GM12878 (cell line): ENCODE data around the gene TRAIP. TPM values are rescaled to one million over a fixed set of nuclear protein-coding genes. Genes with fewer than 3 reads are reported as not detected.

Source experiments
- ATAC-seq: fragments of 200-7000 bp; cut with Tn5 transposase; 3 replicates; pipeline ENCODE4 v1.9.1; 2020; ENCODE audit warnings: mild to moderate bottlenecking, moderate library complexity
- BruUV-seq: library from RNA; stranded (reverse); fragments of 400-500 nt; replicated peaks from 2 replicates; lab custom pipeline; 2021; lab: Mats Ljungman, UMichigan
- CTCF ChIA-PET: fragments of 300-600 bp; sonication (Branson Sonifier 250); formaldehyde crosslinking; extraction: SDS; loops from one replicate; lab custom pipeline; 2021; ENCODE audit warnings: inconsistent platforms; lab: Yijun Ruan, JAX
- POLR2A ChIA-PET: fragments of 350-600 bp; formaldehyde crosslinking; extraction: SDS; loops from one replicate; lab custom pipeline; 2021; ENCODE audit warnings: inconsistent platforms; lab: Charles Lee
- RAD21 ChIA-PET: fragments of 300-600 bp; sonication (Branson Sonifier 250); formaldehyde crosslinking; loops from one replicate; lab custom pipeline; 2023; ENCODE audit warnings: antibody characterized with exemption; ENCODE audit not compliant: unreplicated experiment; lab: Charles Lee
- SMC1A ChIA-PET: fragments of 300-600 bp; sonication (Branson Sonifier 250); formaldehyde crosslinking; loops from one replicate; lab custom pipeline; 2023; ENCODE audit not compliant: unreplicated experiment, uncharacterized antibody; lab: Charles Lee
- DNase-seq: peaks from one replicate; pipeline ENCODE4 v3.0.0-alpha.2; 2011; ENCODE audit warnings: low read depth, low spot score
- FAIRE-seq: peaks from 3 replicates; lab custom pipeline; 2011; peaks lifted over from hg19 to GRCh38; lab: Jason Lieb, UNC
- H2AFZ ChIP-seq: 2 replicates; pipeline ENCODE4 v1.6.0; 2011; ENCODE audit warnings: low read depth, low read length, control low read depth; ENCODE audit not compliant: control insufficient read depth
- H3K27ac ChIP-seq: 2 replicates; pipeline ENCODE4 v1.5.1; 2011; ENCODE audit warnings: control low read depth; ENCODE audit not compliant: control insufficient read depth, insufficient read depth
- H3K27me3 ChIP-seq, 2 experiments: replicated peaks in 1 of 2; 2 replicates each; pipeline versions ENCODE4 v1.6.0 to v1.6.1; 2011; ENCODE audit warnings: low read length in 1 of 2; ENCODE audit not compliant: control insufficient read depth in 2 of 2, insufficient read depth in 2 of 2
- H3K36me3 ChIP-seq, 2 experiments: 2 replicates each; pipeline ENCODE4 v1.5.1; 2011; ENCODE audit warnings: low read length in 1 of 2; ENCODE audit not compliant: control insufficient read depth in 2 of 2, insufficient read depth in 2 of 2
- H3K4me1 ChIP-seq: 2 replicates; pipeline ENCODE4 v1.6.1; 2011; ENCODE audit warnings: mild to moderate bottlenecking, low read length, moderate library complexity, mixed read lengths; ENCODE audit not compliant: control insufficient read depth, insufficient read depth
- H3K4me2 ChIP-seq: 2 replicates; pipeline ENCODE4 v1.6.0; 2011; ENCODE audit warnings: control low read depth; ENCODE audit not compliant: control insufficient read depth, insufficient read depth
- H3K4me3 ChIP-seq: fragments of 200-600 bp; sonication (generic); 2 replicates; pipeline ENCODE4 v1.5.1; 2016
- H3K79me2 ChIP-seq: 2 replicates; pipeline ENCODE4 v1.6.0; 2011; ENCODE audit warnings: low read length; ENCODE audit not compliant: control insufficient read depth, insufficient read depth
- H3K9ac ChIP-seq: 2 replicates; pipeline ENCODE4 v1.8.0; 2011; ENCODE audit warnings: low read length, control low read depth, mixed read lengths; ENCODE audit not compliant: control insufficient read depth, insufficient read depth
- H3K9me3 ChIP-seq: replicated peaks from 3 replicates; pipeline ENCODE4 v1.5.1; 2011; ENCODE audit warnings: mild to moderate bottlenecking, low read length; ENCODE audit not compliant: control insufficient read depth, insufficient read depth
- H4K20me1 ChIP-seq: 2 replicates; pipeline ENCODE4 v1.6.0; 2011; ENCODE audit not compliant: control insufficient read depth, insufficient read depth
- BCL3 ChIP-seq: IDR thresholded peaks from 2 replicates; pipeline ENCODE4 v1.6.1; 2011; ENCODE audit warnings: borderline replicate concordance, low read depth, mild to moderate bottlenecking, moderate library complexity, low read length; ENCODE audit not compliant: insufficient read depth, poor library complexity, severe bottlenecking
- MTA3 ChIP-seq: IDR thresholded peaks from 2 replicates; pipeline ENCODE4 v1.6.1; 2012; ENCODE audit warnings: low read length, inconsistent platforms, borderline replicate concordance
- NFYA ChIP-seq: IDR thresholded peaks from 2 replicates; pipeline ENCODE4 v1.6.1; 2011; ENCODE audit warnings: low read depth, mild to moderate bottlenecking, low read length, improper control_type of control experiment, borderline replicate concordance
- SMAD1 ChIP-seq: fragments of 450-650 bp; IDR thresholded peaks from 2 replicates; pipeline ENCODE4 v1.6.1; 2018; ENCODE audit warnings: mild to moderate bottlenecking, low read depth; ENCODE audit not compliant: partially characterized antibody
- SRF ChIP-seq, 2 experiments: IDR thresholded peaks; 2 replicates each; pipeline ENCODE4 v1.6.1; 2011; ENCODE audit warnings: low read depth in 2 of 2, low read length in 2 of 2, mild to moderate bottlenecking in 1 of 2, moderate library complexity in 1 of 2
- whole genome bisulfite sequencing: methylation state at CpG from one replicate; pipeline ENCODE4 v1.1.6; 2016; ENCODE audit warnings: low lambda C conversion rate; ENCODE audit not compliant: insufficient replicate concordance, insufficient coverage; ENCODE audit errors: missing lambda C conversion rate; 5-methylcytosine and 5-hydroxymethylcytosine counted together
- in situ Hi-C: fragments of 300-500 bp; cut with MboI; formaldehyde crosslinking; loops from 9 replicates; pipeline ENCODE4 v1.14.3; 2018; ENCODE audit warnings: mixed read lengths
- intact Hi-C: fragments of 100-400 bp; cut with micrococcal nuclease; formaldehyde crosslinking; loops from one replicate; pipeline ENCODE4 v1.14.2; 2022; ENCODE audit not compliant: unreplicated experiment
- polyA plus RNA-seq, 11 experiments: library from polyadenylated mRNA; depleted of rRNA in 4 of 11; unstranded in 6 of 11; stranded (reverse) in 5 of 11; fragments of >200 nt; fragmentation: Nextera tagmentation in 4 of 11; fragmentation: Illumina TruSeq in 1 of 11; extraction: Ambion mirVana in 4 of 11; extraction: Trizol in 1 of 11; gene quantifications; 1 replicate in 1 of 11; 2 replicates in 10 of 11; pipeline versions ENCODE4 v1.2.1 to v1.2.3, GENCODE V29; 2011 to 2016; ENCODE audit warnings: inconsistent platforms in 2 of 11, missing spikeins in 2 of 11, low read depth in 1 of 11
- total RNA-seq, 4 experiments: library from RNA; depleted of rRNA in 3 of 4; stranded (reverse); fragments of >200 nt in 3 of 4; fragmentation: Illumina TruSeq in 1 of 4; extraction: Trizol in 1 of 4; gene quantifications; 2 replicates each; pipeline versions ENCODE4 v1.2.1 to v1.2.3, GENCODE V29; 2013 to 2021

Gene TRAIP
- total and polyA plus RNA-seq, 10 of the 15 experiments (the other 5 are each of a cell fraction or from before 2014, with no cell fraction given) = 15.9 to 37.0 (median 23.1) TPM

- no peak for ATAC-seq
Observed at GRCh38 chr3:49801160-49801559, 55.2 kb downstream of the TRAIP start.

More at GRCh38 chr3:49801160-49801559, 55.2 kb downstream of the TRAIP start:
- no peak for DNase-seq
- CTCF ChIA-PET = interaction anchor here (1.9 to 12.0 kb wide), 6 partner anchors 13 to 106 kb away, joined by 6 to 327 read pairs (median 44); partner anchors contain the start of genes MST1R and UBA7
- BruUV-seq = no TSS peak
- Histone ChIP-seq H3K79me2 (no peaks in the 10 kb centered on the region), H3K27ac (no peak overlapping the region), H3K4me1 (peaks cover 23% of the 10 kb centered on the region), H3K36me3 (no peaks in the 10 kb centered on the region), H3K9me3 (no peaks in the 10 kb centered on the region), H3K9ac (no peak overlapping the region), H2AFZ (no peak overlapping the region), H3K27me3 (no peaks in the 10 kb centered on the region; a peak in 1 of 4 replicates), H3K4me3 (no peak overlapping the region), H4K20me1 (no peaks in the 10 kb centered on the region), H3K4me2 (no peak overlapping the region)
- RAD21 ChIA-PET = interaction anchor here (8.0 kb wide), 1 partner anchor 39 kb away, joined by 182 read pairs; no protein-coding TSS in a partner anchor
- no peak for FAIRE-seq
- SMC1A ChIA-PET = interaction anchor here (2.9 to 9.4 kb wide), 2 partner anchors 12 to 38 kb away, joined by 23 to 146 read pairs; partner anchors contain the start of gene UBA7
- TF ChIP-seq NFYA = no peak
- TF ChIP-seq MTA3 = no peak
- no peak for TF ChIP-seq SMAD1
- TF ChIP-seq SRF (IDR thresholded peaks at IDR 0.05; ENCODE audit: low read depth in 2 of 2, low read length in 2 of 2) = no peak
- no peak for TF ChIP-seq BCL3
- POLR2A ChIA-PET = no interaction called here
- in situ Hi-C loops (loop anchor here (5.0 kb wide), 1 partner anchor 106 kb away; no protein-coding TSS in a partner anchor), intact Hi-C loops (no loop called here)
- 31% methylated on average over 2 of the region's 2 CpGs for WGBS
